Neural progenitor cell (in vitro differentiated cells): Measurements from ENCODE around the gene SIGLEC1. TPM values are rescaled to one million over a fixed set of nuclear protein-coding genes. Genes with fewer than 3 reads are reported as not detected.

Experiments used
- DNase-seq: peaks from one replicate; pipeline ENCODE4 v3.0.0-alpha.2; 2016; ENCODE audit warnings: low spot score
- H2AFZ ChIP-seq: fragments of 200-600 bp; sonication (generic); replicated peaks from 2 replicates; pipeline ENCODE4 v1.6.1; 2016; ENCODE audit warnings: antibody characterized with exemption
- H3F3A ChIP-seq: fragments of 200-600 bp; sonication (generic); 2 replicates; pipeline ENCODE4 v1.6.1; 2016; ENCODE audit warnings: antibody characterized with exemption, low read depth
- H3K27ac ChIP-seq: fragments of 200-600 bp; sonication (generic); 2 replicates; pipeline ENCODE4 v1.5.1; 2016; ENCODE audit warnings: mild to moderate bottlenecking
- H3K27me3 ChIP-seq: fragments of 200-600 bp; sonication (generic); 2 replicates; pipeline ENCODE4 v1.6.1; 2016; ENCODE audit warnings: mild to moderate bottlenecking, moderate library complexity
- H3K36me3 ChIP-seq: fragments of 200-600 bp; sonication (generic); 2 replicates; pipeline ENCODE4 v1.5.1; 2016
- H3K4me1 ChIP-seq: fragments of 200-600 bp; sonication (generic); 2 replicates; pipeline ENCODE4 v1.6.1; 2016; ENCODE audit warnings: mixed run types
- H3K4me2 ChIP-seq: fragments of 200-600 bp; sonication (generic); 2 replicates; pipeline ENCODE4 v1.6.1; 2016
- H3K4me3 ChIP-seq: fragments of 200-600 bp; sonication (generic); 2 replicates; pipeline ENCODE4 v1.5.1; 2016
- H3K79me2 ChIP-seq: fragments of 200-600 bp; sonication (generic); 2 replicates; pipeline ENCODE4 v1.6.1; 2016; ENCODE audit warnings: low read depth
- H3K9ac ChIP-seq: fragments of 200-600 bp; sonication (generic); 2 replicates; pipeline ENCODE4 v1.6.1; 2016
- H3K9me3 ChIP-seq: fragments of 200-600 bp; sonication (generic); 2 replicates; pipeline ENCODE4 v1.5.1; 2016; ENCODE audit warnings: low read depth
- H4K20me1 ChIP-seq: fragments of 200-600 bp; sonication (generic); 2 replicates; pipeline ENCODE4 v1.6.1; 2016; ENCODE audit warnings: low read depth
- H3K27ac Mint-ChIP-seq: 3 replicates; pipeline ENCODE4 v1.8.0; 2021; ENCODE audit warnings: mixed read lengths
- H3K27me3 Mint-ChIP-seq: 2 replicates; pipeline ENCODE4 v1.8.0; 2022; ENCODE audit warnings: low read depth, mild to moderate bottlenecking, inconsistent platforms, moderate library complexity, mixed read lengths; ENCODE audit not compliant: insufficient read depth
- H3K36me3 Mint-ChIP-seq: 3 replicates; pipeline ENCODE4 v1.8.0; 2021; ENCODE audit warnings: mixed read lengths
- H3K4me1 Mint-ChIP-seq: 3 replicates; pipeline ENCODE4 v1.8.0; 2021; ENCODE audit warnings: mixed read lengths
- H3K4me3 Mint-ChIP-seq: 3 replicates; pipeline ENCODE4 v1.8.0; 2021; ENCODE audit warnings: mild to moderate bottlenecking, moderate library complexity, mixed read lengths
- H3K9me3 Mint-ChIP-seq: 3 replicates; pipeline ENCODE4 v1.8.0; 2020; ENCODE audit warnings: mixed read lengths
- CTCF ChIP-seq: fragments of 200-600 bp; sonication (generic); IDR thresholded peaks from 2 replicates; pipeline ENCODE4 v1.5.1; 2017; ENCODE audit warnings: antibody characterized with exemption, mild to moderate bottlenecking
- EZH2 ChIP-seq: fragments of 200-600 bp; sonication (generic); IDR thresholded peaks from 2 replicates; pipeline ENCODE4 v1.6.1; 2017; ENCODE audit warnings: antibody characterized with exemption, mild to moderate bottlenecking, moderate library complexity
- EZH2phosphoT487 ChIP-seq: fragments of 200-600 bp; sonication (generic); IDR thresholded peaks from 2 replicates; pipeline ENCODE4 v1.6.1; 2017; ENCODE audit warnings: antibody characterized with exemption
- total RNA-seq: library from RNA; depleted of rRNA; stranded (reverse); fragments of >200 nt; gene quantifications from 2 replicates; pipeline ENCODE4 v1.2.3, GENCODE V29; 2015; ENCODE audit warnings: low replicate concordance

Gene SIGLEC1
- total RNA-seq, 1 donor from 2014 or later = not detected

- Mint-ChIP-seq H3K4me3 (no peak overlapping the region), H3K9me3 (no peaks in the 10 kb centered on the region), H3K27ac (peak overlapping the region; percentile 74), H3K27me3 (peaks cover 21% of the 10 kb centered on the region), H3K4me1 (peaks cover 22% of the 10 kb centered on the region), H3K36me3 (no peaks in the 10 kb centered on the region)
- no peaks in the 10 kb centered on the region for H3K9me3 ChIP-seq
- no peak for TF ChIP-seq EZH2
- TF ChIP-seq CTCF = no peak
- no peak for TF ChIP-seq EZH2phosphoT487
- H2AFZ ChIP-seq = no peak overlapping the region
- H4K20me1 ChIP-seq = no peaks in the 10 kb centered on the region
- no peak overlapping the region for H3K27ac ChIP-seq
- peaks cover 15% of the 10 kb centered on the region for H3F3A ChIP-seq
- H3K36me3 ChIP-seq = no peaks in the 10 kb centered on the region
- H3K4me2 ChIP-seq = no peak overlapping the region
- no peak overlapping the region for H3K9ac ChIP-seq
- H3K4me1 ChIP-seq = peaks cover 19% of the 10 kb centered on the region
- H3K27me3 ChIP-seq = peaks cover 31% of the 10 kb centered on the region
- no peaks in the 10 kb centered on the region for H3K79me2 ChIP-seq
- DNase-seq = no peak
- no peak overlapping the region for H3K4me3 ChIP-seq
Observed at GRCh38 chr20:3677733-3678132, 34.7 kb downstream of the SIGLEC1 start.

- H3K27me3 Mint-ChIP-seq = peaks cover 16% of the 10 kb centered on the region
- Histone ChIP-seq H2AFZ (no peak overlapping the region), H3F3A (no peaks in the 10 kb centered on the region), H4K20me1 (no peaks in the 10 kb centered on the region), H3K79me2 (no peaks in the 10 kb centered on the region), H3K36me3 (no peaks in the 10 kb centered on the region), H3K4me3 (no peak overlapping the region), H3K9me3 (no peaks in the 10 kb centered on the region), H3K27me3 (peaks cover 33% of the 10 kb centered on the region), H3K4me2 (no peak overlapping the region), H3K9ac (no peak overlapping the region), H3K4me1 (peaks cover under 1% of the 10 kb centered on the region), H3K27ac (no peak overlapping the region)
- H3K36me3 Mint-ChIP-seq = no peaks in the 10 kb centered on the region
- no peak overlapping the region for H3K27ac Mint-ChIP-seq
- no peak for DNase-seq
- H3K4me3 Mint-ChIP-seq = no peak overlapping the region
- TF ChIP-seq EZH2phosphoT487 (no peak), CTCF (no peak), EZH2 (no peak)
- no peaks in the 10 kb centered on the region for H3K9me3 Mint-ChIP-seq
- peaks cover 18% of the 10 kb centered on the region for H3K4me1 Mint-ChIP-seq
Observed at GRCh38 chr20:3674995-3675900, 37.2 kb downstream of the SIGLEC1 start.

DNA sequence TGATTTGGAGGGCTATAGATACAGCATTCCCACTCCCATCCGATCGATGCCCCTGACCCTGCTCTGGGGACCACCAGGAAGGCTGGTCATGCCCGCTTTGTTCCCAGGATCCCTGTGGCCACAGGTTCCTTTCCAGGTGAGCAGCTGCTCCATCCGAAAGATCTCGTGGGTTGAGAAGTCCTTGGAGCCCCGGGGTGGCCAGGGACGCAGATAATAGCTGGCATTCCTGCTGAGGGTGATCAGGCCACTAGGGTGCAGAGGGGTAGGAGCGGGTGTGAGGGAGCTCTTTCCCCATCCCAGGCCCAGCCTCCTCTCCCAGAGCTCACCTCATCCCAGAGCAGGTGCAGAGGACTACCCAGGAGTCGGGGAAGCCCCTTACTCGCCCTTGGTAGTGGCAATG is 38.0 kb downstream of the SIGLEC1 start:
- no peaks in the 10 kb centered on the region for H3K4me1 ChIP-seq
- no peak for DNase-seq
- H3K36me3 ChIP-seq = no peaks in the 10 kb centered on the region
- no peaks in the 10 kb centered on the region for H4K20me1 ChIP-seq
- H3K9ac ChIP-seq = no peak overlapping the region
- no peak overlapping the region for H3K4me3 Mint-ChIP-seq
- peaks cover 15% of the 10 kb centered on the region for H3K4me1 Mint-ChIP-seq
- H2AFZ ChIP-seq = no peak overlapping the region
- no peak overlapping the region for H3K27ac Mint-ChIP-seq
- no peaks in the 10 kb centered on the region for H3K79me2 ChIP-seq
- H3K9me3 ChIP-seq = no peaks in the 10 kb centered on the region
- no peak overlapping the region for H3K4me2 ChIP-seq
- no peak overlapping the region for H3K4me3 ChIP-seq
- no peak overlapping the region for H3K27ac ChIP-seq
- no peaks in the 10 kb centered on the region for H3F3A ChIP-seq
- TF ChIP-seq EZH2 (no peak), EZH2phosphoT487 (no peak), CTCF (no peak)
- H3K27me3 Mint-ChIP-seq = peaks cover 20% of the 10 kb centered on the region
- peaks cover 33% of the 10 kb centered on the region for H3K27me3 ChIP-seq
- no peaks in the 10 kb centered on the region for H3K9me3 Mint-ChIP-seq
- H3K36me3 Mint-ChIP-seq = no peaks in the 10 kb centered on the region
